GM06990 (cell line): ENCODE results near the gene ZBTB21.

Experiments used
- DNase-seq: peaks from one replicate; pipeline ENCODE4 v3.0.0-alpha.2; 2011; ENCODE audit not compliant: insufficient read length; ENCODE audit errors: extremely low read depth
- H3K27me3 ChIP-seq: replicated peaks from 2 replicates; pipeline ENCODE4 v1.6.0; 2011; ENCODE audit warnings: low read length; ENCODE audit not compliant: control insufficient read depth, insufficient read depth
- H3K36me3 ChIP-seq: 2 replicates; pipeline ENCODE4 v1.5.1; 2011; ENCODE audit warnings: low read length; ENCODE audit not compliant: control insufficient read depth, insufficient read depth
- H3K4me3 ChIP-seq: replicated peaks from 2 replicates; pipeline ENCODE4 v1.5.1; 2011; ENCODE audit warnings: low read depth, mild to moderate bottlenecking, control low read depth, low read length
- CTCF ChIP-seq: IDR thresholded peaks from 2 replicates; pipeline ENCODE4 v1.5.1; 2011; ENCODE audit warnings: low read length, control low read depth, mild to moderate bottlenecking, inconsistent platforms; ENCODE audit not compliant: insufficient read depth, poor library complexity, severe bottlenecking

The ZBTB21 gene

GRCh38 chr21:42042651-42043050 lies 32.5 kb upstream of the ZBTB21 start:
- no peak for DNase-seq
- Histone ChIP-seq H3K36me3 (no peaks in the 10 kb centered on the region), H3K27me3 (no peaks in the 10 kb centered on the region), H3K4me3 (no peak overlapping the region)
- no peak for TF ChIP-seq CTCF

- no peak for TF ChIP-seq CTCF
- DNase-seq = no peak
- no peak overlapping the region for H3K4me3 ChIP-seq
- H3K27me3 ChIP-seq = no peaks in the 10 kb centered on the region
- H3K36me3 ChIP-seq = no peaks in the 10 kb centered on the region
Observed at GRCh38 chr21:42041711-42042110, 31.6 kb upstream of the ZBTB21 start.

- H3K36me3 ChIP-seq = no peaks in the 10 kb centered on the region
- no peak for TF ChIP-seq CTCF
- H3K4me3 ChIP-seq = no peak overlapping the region
- H3K27me3 ChIP-seq = no peaks in the 10 kb centered on the region
- no peak for DNase-seq
Observed at GRCh38 chr21:42041246-42041645, 31.1 kb upstream of the ZBTB21 start.

- H3K36me3 ChIP-seq = no peaks in the 10 kb centered on the region
- no peak for DNase-seq
- no peak for TF ChIP-seq CTCF
- no peaks in the 10 kb centered on the region for H3K27me3 ChIP-seq
- no peak overlapping the region for H3K4me3 ChIP-seq
Observed at GRCh38 chr21:42040411-42041180, 30.4 kb upstream of the ZBTB21 start.

GRCh38 chr21:42039911-42040351 lies 29.8 kb upstream of the ZBTB21 start:
- DNase-seq = no peak
- Histone ChIP-seq H3K4me3 (no peak overlapping the region), H3K27me3 (no peaks in the 10 kb centered on the region), H3K36me3 (no peaks in the 10 kb centered on the region)
- TF ChIP-seq CTCF = no peak
